ENCODE results near the gene PIN1. TPM values are rescaled to one million over a fixed set of nuclear protein-coding genes. Genes with fewer than 3 reads are reported as not detected.

PIN1 gene
- total RNA-seq, 4 donors from 2014 or later: 83.9 to 111 (median 93.4) TPM

- in situ Hi-C loops (cut with MboI; ENCODE audit: low sequenced_read_pairs in 4 of 4) (no loop called here), intact Hi-C loops (cut with DNase I; ENCODE audit: low total_unique reads) (loop anchor here (1.0 kb wide), 1 partner anchor 8 kb away; the partner anchor contains the start of gene FBXL12)
- Histone ChIP-seq H3K4me1 (peaks cover 16 to 22% of the 10 kb centered on the region in 2 donors), H3K27ac (peak within 1 kb of the TSS; percentile 83 to 88 (median 86)), H3K4me3 (peak within 1 kb of the TSS; percentile 75 to 98 (median 88)), H3K36me3 (no peaks in the 10 kb centered on the region), H3K27me3 (no peaks in the 10 kb centered on the region), H3K9me3 (no peaks in the 10 kb centered on the region)
- peak; percentile 71 to 92 for TF ChIP-seq POLR2A (IDR thresholded peaks at IDR 0.05)
- TF ChIP-seq, protein P1, sequence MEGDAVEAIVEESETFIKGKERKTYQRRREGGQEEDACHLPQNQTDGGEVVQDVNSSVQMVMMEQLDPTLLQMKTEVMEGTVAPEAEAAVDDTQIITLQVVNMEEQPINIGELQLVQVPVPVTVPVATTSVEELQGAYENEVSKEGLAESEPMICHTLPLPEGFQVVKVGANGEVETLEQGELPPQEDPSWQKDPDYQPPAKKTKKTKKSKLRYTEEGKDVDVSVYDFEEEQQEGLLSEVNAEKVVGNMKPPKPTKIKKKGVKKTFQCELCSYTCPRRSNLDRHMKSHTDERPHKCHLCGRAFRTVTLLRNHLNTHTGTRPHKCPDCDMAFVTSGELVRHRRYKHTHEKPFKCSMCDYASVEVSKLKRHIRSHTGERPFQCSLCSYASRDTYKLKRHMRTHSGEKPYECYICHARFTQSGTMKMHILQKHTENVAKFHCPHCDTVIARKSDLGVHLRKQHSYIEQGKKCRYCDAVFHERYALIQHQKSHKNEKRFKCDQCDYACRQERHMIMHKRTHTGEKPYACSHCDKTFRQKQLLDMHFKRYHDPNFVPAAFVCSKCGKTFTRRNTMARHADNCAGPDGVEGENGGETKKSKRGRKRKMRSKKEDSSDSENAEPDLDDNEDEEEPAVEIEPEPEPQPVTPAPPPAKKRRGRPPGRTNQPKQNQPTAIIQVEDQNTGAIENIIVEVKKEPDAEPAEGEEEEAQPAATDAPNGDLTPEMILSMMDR (IDR thresholded peaks at IDR 0.05 in 4 of 5, conservative IDR thresholded peaks at IDR 0.05 in 1 of 5): no peak
- peak; percentile 84 to 86 for DNase-seq
- peak; percentile 98 to 99 for ATAC-seq
These were observed 7.6 kb upstream of the PIN1 start, which contains the start of gene UBL5 for GRCh38 chr19:9827289-9828238. Gene UBL5 (plus strand): TSS chr19:9827918. CDS start chr19:9828338, 420 bp downstream.

GRCh38 chr19:9828551-9829063 lies 6.5 kb upstream of the PIN1 start:
- Histone ChIP-seq H3K27ac (peak overlapping the region in 3 of 4 donors; percentile 83 to 87 (median 85)), H3K27me3 (no peaks in the 10 kb centered on the region), H3K9me3 (no peaks in the 10 kb centered on the region), H3K4me3 (peak overlapping the region; percentile 75 to 98 (median 88)), H3K36me3 (no peaks in the 10 kb centered on the region), H3K4me1 (peaks cover 16 to 22% of the 10 kb centered on the region in 2 donors)
- ATAC-seq: no peak
- in situ Hi-C loops (cut with MboI; ENCODE audit: low sequenced_read_pairs in 4 of 4): no loop called here
- TF ChIP-seq, protein P1 (IDR thresholded peaks at IDR 0.05 in 4 of 5, conservative IDR thresholded peaks at IDR 0.05 in 1 of 5): no peak
- no peak for TF ChIP-seq POLR2A (IDR thresholded peaks at IDR 0.05)
- DNase-seq: no peak
- intact Hi-C loops (cut with DNase I; ENCODE audit: low total_unique reads): no loop called here

DNA sequence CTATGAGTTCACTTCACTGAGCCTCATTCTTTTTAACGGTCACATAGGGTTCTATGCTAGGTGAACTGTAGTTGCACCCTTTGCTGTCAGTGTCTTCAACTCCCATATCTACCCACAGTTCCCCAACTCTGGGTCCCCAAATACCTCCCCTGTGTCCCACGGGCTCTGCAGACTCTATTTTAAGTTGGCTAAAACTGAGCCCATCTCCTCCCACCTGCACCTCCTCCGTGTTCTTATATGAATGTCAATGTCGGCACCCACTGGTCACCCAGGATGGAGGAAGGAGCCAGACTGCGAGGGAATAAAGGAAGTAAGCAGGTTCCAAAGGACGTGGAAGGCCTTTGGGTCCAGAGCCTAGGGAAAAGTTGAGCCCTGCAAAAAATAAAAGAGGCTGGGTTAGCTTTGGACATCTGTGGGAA lies 802 bp upstream of the PIN1 start:
- Histone ChIP-seq H3K4me1 (peaks cover 12 to 20% of the 10 kb centered on the region in 2 donors), H3K9me3 (no peaks in the 10 kb centered on the region), H3K4me3 (peak overlapping the region; percentile 74 to 94 (median 92)), H3K27me3 (no peaks in the 10 kb centered on the region), H3K36me3 (peaks cover 0 to 14% of the 10 kb centered on the region in 2 donors), H3K27ac (peak overlapping the region; percentile 76 to 90 (median 86))
- intact Hi-C loops (cut with DNase I; ENCODE audit: low total_unique reads): loop anchor here (10.0 kb wide), 1 partner anchor 500 kb away; the partner anchor contains the start of genes ICAM3 and RAVER1
- TF ChIP-seq, protein P1 (IDR thresholded peaks at IDR 0.05 in 4 of 5, conservative IDR thresholded peaks at IDR 0.05 in 1 of 5): no peak
- no peak for TF ChIP-seq POLR2A (IDR thresholded peaks at IDR 0.05)
- in situ Hi-C loops (cut with MboI; ENCODE audit: low sequenced_read_pairs in 4 of 4): no loop called here
- ATAC-seq (no peak), DNase-seq (no peak)

DNA sequence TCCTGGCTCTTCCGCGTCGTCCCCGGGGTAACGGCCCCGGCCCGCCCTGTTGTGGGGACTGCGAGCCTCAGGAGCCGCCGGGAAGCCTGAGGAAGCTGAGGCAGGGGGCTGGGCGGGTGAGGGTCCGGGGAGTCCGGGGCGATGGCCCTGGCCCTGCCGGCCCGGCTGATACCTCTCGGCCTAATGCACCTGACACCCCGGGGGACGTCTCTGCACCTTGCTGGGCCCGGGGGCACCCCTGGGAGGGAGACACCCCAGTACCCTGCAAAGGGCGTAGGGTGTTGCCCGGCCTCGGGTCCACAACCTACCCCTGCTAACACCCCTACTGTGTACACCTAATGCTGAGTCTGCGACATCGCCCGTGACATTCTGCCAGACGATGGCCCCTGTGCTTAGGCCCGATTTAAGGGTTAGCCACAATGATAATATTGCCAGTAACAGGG lies 410 bp downstream of the PIN1 start:
- H3K27me3 ChIP-seq: no peaks in the 10 kb centered on the region
- DNase-seq: no peak
- peak in 1 of 2 donors; percentile 4 for ATAC-seq
- peak overlapping the region; percentile 78 to 90 (median 83) for H3K27ac ChIP-seq
- H3K4me1 ChIP-seq: peaks cover 12 to 18% of the 10 kb centered on the region in 2 donors
- H3K36me3 ChIP-seq: peaks cover 0 to 26% of the 10 kb centered on the region in 2 donors
- no peaks in the 10 kb centered on the region for H3K9me3 ChIP-seq
- no peak for TF ChIP-seq POLR2A (IDR thresholded peaks at IDR 0.05)
- TF ChIP-seq, protein P1 (IDR thresholded peaks at IDR 0.05 in 4 of 5, conservative IDR thresholded peaks at IDR 0.05 in 1 of 5): no peak
- in situ Hi-C loops (cut with MboI; ENCODE audit: low sequenced_read_pairs in 4 of 4) (no loop called here), intact Hi-C loops (cut with DNase I; ENCODE audit: low total_unique reads) (loop anchor here (1.0 to 10.0 kb wide), 3 partner anchors 16 to 695 kb away; partner anchors contain the start of genes FBXL12, ICAM3, RAVER1 and ZNF317)
- H3K4me3 ChIP-seq: peak overlapping the region; percentile 74 to 99 (median 94)
